T-helper 2 cell treated with Interferon-gamma antibody and Interleukin-4, amounts not matched to agents 5 μg/mL and 100 μg/mL, for 36 hours (primary cell): Measurements from ENCODE around the gene NPC1.
"Not testable (repeated sequence)": the region's sequence is repeated elsewhere in the genome, so short reads cannot be mapped to it uniquely, and the experiment has no call there.

ENCODE experiments used
- DNase-seq: peaks from one replicate; pipeline ENCODE4 v3.0.0; 2021; ENCODE audit warnings: low spot score
- H3K27ac Mint-ChIP-seq: one replicate; pipeline ENCODE4 v1.8.0; 2021; ENCODE audit warnings: mild to moderate bottlenecking, mixed read lengths
- H3K27me3 Mint-ChIP-seq: one replicate; pipeline ENCODE4 v1.8.0; 2021; ENCODE audit warnings: low read depth, mixed read lengths
- H3K36me3 Mint-ChIP-seq: one replicate; pipeline ENCODE4 v1.8.0; 2021; ENCODE audit warnings: low read depth, mixed read lengths
- H3K4me1 Mint-ChIP-seq: one replicate; pipeline ENCODE4 v1.8.0; 2021; ENCODE audit warnings: low read depth, mixed read lengths
- H3K4me3 Mint-ChIP-seq: one replicate; pipeline ENCODE4 v1.8.0; 2022; ENCODE audit warnings: mild to moderate bottlenecking, moderate library complexity, mixed read lengths
- H3K9me3 Mint-ChIP-seq: one replicate; pipeline ENCODE4 v1.8.0; 2021; ENCODE audit warnings: mixed read lengths

The NPC1 gene

DNA sequence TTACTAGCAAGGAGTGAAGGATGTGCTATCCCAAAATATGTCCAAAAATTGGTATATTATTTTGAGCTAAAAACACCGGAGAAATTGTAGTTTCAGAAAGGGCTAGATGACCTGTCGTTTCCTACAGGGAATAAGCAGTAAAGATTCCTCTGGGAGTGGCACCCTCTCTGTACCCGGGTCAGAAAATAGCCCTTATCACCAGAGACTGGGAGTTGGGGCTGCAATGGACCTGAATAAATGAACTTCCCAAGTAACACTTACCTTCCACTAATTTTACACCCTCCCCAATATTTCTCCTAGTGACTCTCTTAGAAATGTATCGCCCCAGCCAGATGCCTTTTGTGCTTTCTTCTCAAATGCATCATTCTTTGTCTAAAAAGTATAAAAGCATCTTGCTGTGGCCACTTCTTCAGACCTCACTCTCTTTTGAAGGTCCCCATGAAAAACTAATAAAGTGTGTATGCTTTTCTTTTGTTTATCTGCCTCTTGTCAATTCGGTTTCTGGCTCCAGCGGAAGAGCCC, 83.7 kb downstream of the NPC1 start:
- Mint-ChIP-seq H3K27ac (peak overlapping the region; percentile 86), H3K27me3 (no peaks in the 10 kb centered on the region), H3K4me3 (peak overlapping the region; percentile 81), H3K9me3 (no peaks in the 10 kb centered on the region), H3K4me1 (peaks cover 32% of the 10 kb centered on the region), H3K36me3 (peaks cover 19% of the 10 kb centered on the region)
- DNase-seq: no peak

- DNase-seq: no peak
- peak overlapping the region; percentile 30 for H3K4me3 Mint-ChIP-seq
- peaks cover 30% of the 10 kb centered on the region for H3K4me1 Mint-ChIP-seq
- no peaks in the 10 kb centered on the region for H3K27me3 Mint-ChIP-seq
- H3K9me3 Mint-ChIP-seq: no peaks in the 10 kb centered on the region
- H3K27ac Mint-ChIP-seq: no peak overlapping the region
- peaks cover 12% of the 10 kb centered on the region for H3K36me3 Mint-ChIP-seq
Measured at GRCh38 chr18:23501626-23502025, 84.7 kb downstream of the NPC1 start.

DNA sequence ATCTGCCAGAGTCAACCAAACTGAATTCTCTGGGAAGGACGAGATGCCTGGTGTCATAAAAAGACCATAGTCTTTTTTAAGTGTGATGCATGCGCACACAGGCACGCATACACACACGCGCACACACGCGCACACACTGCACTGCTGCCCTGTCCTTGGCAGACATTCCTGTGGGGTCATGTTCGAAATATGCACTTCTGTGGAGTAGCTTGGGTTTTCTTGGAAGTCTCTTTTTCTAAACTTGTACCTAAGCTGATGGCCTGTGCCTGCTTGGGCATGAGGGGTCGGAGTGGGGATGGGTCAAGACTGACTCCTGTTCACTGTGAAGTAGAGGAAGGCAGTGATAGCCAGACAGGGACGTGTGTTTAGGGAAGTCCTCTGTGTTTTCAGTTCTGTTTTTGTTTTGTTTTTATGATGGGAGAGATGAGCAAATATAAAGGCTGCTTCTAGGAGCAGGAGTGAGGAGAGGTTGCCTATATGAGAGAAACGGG, 87.0 kb downstream of the NPC1 start:
- no peaks in the 10 kb centered on the region for H3K9me3 Mint-ChIP-seq
- H3K27me3 Mint-ChIP-seq: no peaks in the 10 kb centered on the region
- peaks cover 24% of the 10 kb centered on the region for H3K4me1 Mint-ChIP-seq
- peaks cover 3% of the 10 kb centered on the region for H3K36me3 Mint-ChIP-seq
- no peak overlapping the region for H3K27ac Mint-ChIP-seq
- H3K4me3 Mint-ChIP-seq: no peak overlapping the region
- DNase-seq: no peak

DNA sequence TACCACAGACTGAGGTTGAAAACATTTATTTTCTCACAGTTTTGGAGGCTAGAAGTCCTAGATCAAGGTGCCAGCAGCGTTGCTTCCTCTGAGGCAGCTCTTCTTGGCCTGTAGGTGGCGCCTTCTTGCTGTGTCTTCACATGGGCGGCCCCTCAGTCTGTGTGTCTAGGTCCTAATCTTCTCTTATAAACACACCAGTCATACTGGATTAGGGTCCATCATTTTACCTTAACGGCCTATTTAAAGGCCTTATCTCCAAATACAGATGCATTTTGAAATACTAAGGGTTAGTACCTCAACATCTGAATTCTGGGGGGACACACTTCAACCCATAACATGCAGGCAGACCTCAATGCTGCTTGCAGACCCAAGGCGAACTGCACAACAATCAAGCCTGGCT, 87.4 kb downstream of the NPC1 start:
- DNase-seq: peak; percentile 71
- no peaks in the 10 kb centered on the region for H3K9me3 Mint-ChIP-seq
- H3K36me3 Mint-ChIP-seq: peaks cover 1% of the 10 kb centered on the region
- H3K4me1 Mint-ChIP-seq: peaks cover 22% of the 10 kb centered on the region
- H3K27ac Mint-ChIP-seq: no peak overlapping the region
- H3K4me3 Mint-ChIP-seq: no peak overlapping the region
- no peaks in the 10 kb centered on the region for H3K27me3 Mint-ChIP-seq

DNA sequence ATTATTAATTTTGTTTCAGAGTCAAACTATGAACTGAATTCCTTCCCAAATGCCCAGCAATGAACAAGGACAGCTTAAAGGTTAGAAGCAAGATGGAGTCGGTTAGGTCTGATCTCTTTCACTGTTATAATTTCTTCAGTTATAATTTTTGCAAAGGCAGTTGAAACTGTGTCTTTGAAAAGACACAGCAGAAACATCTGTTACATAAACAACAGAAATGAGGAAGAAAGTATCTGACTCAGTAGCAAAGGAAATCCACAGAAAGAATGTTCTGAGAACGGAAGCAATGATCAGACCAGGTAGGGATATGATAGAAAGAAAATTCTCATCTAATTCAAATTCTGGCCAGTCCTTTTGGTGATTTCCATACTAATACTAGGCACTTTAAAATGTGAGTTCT, 88.2 kb downstream of the NPC1 start:
- Mint-ChIP-seq H3K4me1 (peaks cover 22% of the 10 kb centered on the region), H3K27ac (peak overlapping the region; percentile 18), H3K4me3 (no peak overlapping the region), H3K36me3 (no peaks in the 10 kb centered on the region), H3K27me3 (no peaks in the 10 kb centered on the region), H3K9me3 (no peaks in the 10 kb centered on the region)
- no peak for DNase-seq

DNA sequence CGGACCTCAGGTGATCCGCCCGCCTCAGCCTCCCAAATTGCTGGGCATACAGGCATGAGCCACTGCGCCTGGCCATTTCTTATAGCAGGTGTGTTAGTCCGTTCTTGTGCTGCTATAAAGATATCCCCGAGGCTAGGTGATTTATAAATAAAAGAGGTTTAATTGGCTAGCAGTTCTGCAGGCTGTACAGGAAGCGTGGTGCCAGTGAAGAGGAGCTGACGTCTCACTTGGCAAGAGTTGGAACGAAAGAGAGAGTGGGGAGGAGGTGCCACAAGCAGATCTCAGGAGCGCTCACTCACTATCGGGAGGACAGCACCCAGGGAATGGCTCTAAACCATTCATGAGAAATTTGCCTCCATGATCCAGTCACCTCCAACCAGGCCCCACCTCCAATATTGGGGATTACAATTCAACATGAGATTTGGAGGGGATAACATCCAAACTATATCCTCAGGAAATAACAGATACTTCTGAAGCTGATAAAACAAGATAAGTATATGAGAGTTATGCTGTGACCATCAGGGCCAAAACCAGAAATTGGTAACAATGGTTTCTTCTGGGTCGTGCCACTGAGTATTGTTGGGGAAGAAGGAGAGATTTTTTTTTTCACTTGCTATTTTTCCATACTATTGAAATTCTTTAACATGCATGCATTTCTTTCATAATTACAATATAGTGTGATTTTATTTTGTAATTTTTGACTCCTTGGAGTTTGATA, 90.4 kb downstream of the NPC1 start:
- no peak for DNase-seq
- H3K9me3 Mint-ChIP-seq: no peaks in the 10 kb centered on the region
- H3K4me3 Mint-ChIP-seq: no peak overlapping the region
- H3K27ac Mint-ChIP-seq: no peak overlapping the region
- no peaks in the 10 kb centered on the region for H3K27me3 Mint-ChIP-seq
- H3K36me3 Mint-ChIP-seq: no peaks in the 10 kb centered on the region
- peaks cover 14% of the 10 kb centered on the region for H3K4me1 Mint-ChIP-seq

GRCh38 chr18:23494992-23495391, 91.3 kb downstream of the NPC1 start:
- H3K4me3 Mint-ChIP-seq: no peak overlapping the region
- H3K27me3 Mint-ChIP-seq: no peaks in the 10 kb centered on the region
- H3K9me3 Mint-ChIP-seq: peaks cover 5% of the 10 kb centered on the region
- no peak for DNase-seq
- peaks cover 12% of the 10 kb centered on the region for H3K4me1 Mint-ChIP-seq
- no peak overlapping the region for H3K27ac Mint-ChIP-seq
- H3K36me3 Mint-ChIP-seq: no peaks in the 10 kb centered on the region

DNA sequence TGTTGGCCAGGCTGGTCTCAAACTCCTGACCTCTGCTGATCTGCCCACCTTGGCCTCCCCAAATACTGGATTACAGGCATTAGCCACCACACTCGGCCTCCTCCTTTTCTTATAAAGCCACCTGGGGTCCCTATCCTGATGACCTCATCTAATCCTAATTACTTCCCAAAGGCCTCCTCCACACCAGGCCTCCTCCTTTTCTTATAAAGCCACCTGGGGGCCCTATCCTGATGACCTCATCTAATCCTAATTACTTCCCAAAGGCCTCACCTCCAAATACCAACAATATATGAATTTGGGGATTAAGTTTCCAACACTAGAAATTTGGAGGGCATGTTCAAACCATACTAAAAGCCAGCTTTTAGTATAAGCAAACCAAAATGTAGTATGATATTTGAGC, 92.7 kb downstream of the NPC1 start:
- Mint-ChIP-seq H3K27me3 (no peaks in the 10 kb centered on the region), H3K4me3 (no peak overlapping the region), H3K36me3 (no peaks in the 10 kb centered on the region), H3K27ac (no peak overlapping the region), H3K9me3 (peaks cover 5% of the 10 kb centered on the region), H3K4me1 (peaks cover 6% of the 10 kb centered on the region)
- no peak for DNase-seq

- not testable (repeated sequence) for DNase-seq, H3K27me3 Mint-ChIP-seq, H3K9me3 Mint-ChIP-seq, H3K36me3 Mint-ChIP-seq, H3K27ac Mint-ChIP-seq, H3K4me3 Mint-ChIP-seq
- peaks cover 17% of the 10 kb centered on the region for H3K4me1 Mint-ChIP-seq
Measured at GRCh38 chr18:23489586-23489985, 96.7 kb downstream of the NPC1 start.

- DNase-seq: peak; percentile 51
- no peaks in the 10 kb centered on the region for H3K27me3 Mint-ChIP-seq
- peaks cover 5% of the 10 kb centered on the region for H3K9me3 Mint-ChIP-seq
- H3K4me1 Mint-ChIP-seq: peaks cover 21% of the 10 kb centered on the region
- peak overlapping the region; percentile 80 for H3K27ac Mint-ChIP-seq
- H3K4me3 Mint-ChIP-seq: peak overlapping the region; percentile 71
- peaks cover 5% of the 10 kb centered on the region for H3K36me3 Mint-ChIP-seq
Measured at GRCh38 chr18:23487738-23488570, 98.4 kb downstream of the NPC1 start.

DNA sequence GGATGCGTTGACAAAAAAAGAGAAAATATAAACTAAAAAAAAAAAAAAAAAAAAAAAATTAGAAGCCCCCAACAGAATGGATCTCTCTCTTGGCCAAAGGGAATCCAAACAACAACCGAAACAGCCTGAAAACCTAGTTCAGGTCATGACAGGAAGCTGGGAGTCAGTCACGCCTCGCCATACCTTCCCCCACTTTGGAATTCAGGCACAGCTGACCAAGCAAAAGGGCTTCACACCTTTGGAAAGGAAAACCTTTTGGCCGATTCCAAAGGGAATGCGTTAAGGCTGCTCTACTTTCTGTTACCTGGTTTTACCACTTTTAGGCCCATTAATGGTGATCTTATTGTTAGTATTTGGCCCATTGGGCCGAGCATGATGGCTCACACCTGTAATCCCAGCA, 100.9 kb downstream of the NPC1 start:
- no peak for DNase-seq
- peaks cover 21% of the 10 kb centered on the region for H3K4me1 Mint-ChIP-seq
- H3K4me3 Mint-ChIP-seq: no peak overlapping the region
- peaks cover 3% of the 10 kb centered on the region for H3K9me3 Mint-ChIP-seq
- H3K27ac Mint-ChIP-seq: no peak overlapping the region
- H3K36me3 Mint-ChIP-seq: peaks cover 14% of the 10 kb centered on the region
- no peaks in the 10 kb centered on the region for H3K27me3 Mint-ChIP-seq

DNA sequence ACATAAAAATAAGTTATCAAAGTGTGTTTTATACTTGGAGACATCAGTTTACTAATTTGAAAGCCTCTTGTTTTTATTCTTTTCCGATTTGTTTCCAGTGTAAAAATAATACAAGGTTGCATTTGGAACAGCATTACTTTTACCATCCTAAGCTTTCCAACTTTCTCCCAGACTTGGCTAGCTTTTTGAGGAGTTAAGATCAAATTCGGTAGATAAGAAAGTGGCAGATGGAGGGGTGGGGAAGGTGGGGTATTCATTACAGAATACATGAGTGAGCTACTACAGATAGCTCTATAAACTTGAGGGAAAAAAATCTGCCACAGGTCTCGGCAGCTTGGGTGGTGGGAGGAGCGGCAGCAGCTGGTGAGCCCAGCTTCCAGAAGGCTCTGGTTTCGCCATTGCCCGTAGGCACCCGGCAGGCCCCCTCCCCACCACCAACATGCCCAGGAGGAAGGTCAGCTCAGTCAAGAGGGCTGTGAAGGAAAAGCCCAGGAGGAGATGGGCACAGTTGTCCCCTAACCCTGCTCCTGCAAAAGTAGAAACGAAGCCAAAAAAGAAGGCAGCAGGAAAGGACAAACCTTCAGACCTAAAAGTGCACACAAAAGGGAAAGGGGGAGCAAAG, 101.6 kb downstream of the NPC1 start:
- Mint-ChIP-seq H3K27ac (no peak overlapping the region), H3K36me3 (peaks cover 21% of the 10 kb centered on the region), H3K4me1 (peaks cover 21% of the 10 kb centered on the region), H3K27me3 (no peaks in the 10 kb centered on the region), H3K9me3 (no peaks in the 10 kb centered on the region), H3K4me3 (no peak overlapping the region)
- no peak for DNase-seq
